WTC11 (cell line): ENCODE results near the gene ATG13. TPM values are rescaled to one million over a fixed set of nuclear protein-coding genes. Genes with fewer than 3 reads are reported as not detected.
A peak's percentile ranks its signal among the peaks of the same experiment; 100 is the strongest.

ENCODE experiments used
- ATAC-seq: fragments of 200-7000 bp; cut with Tn5 transposase; 2 replicates; pipeline ENCODE4 v1.10.0; 2021; ENCODE audit warnings: mild to moderate bottlenecking, moderate library complexity
- CTCF ChIA-PET: fragments of 300-600 bp; sonication (Branson Sonifier 250); formaldehyde crosslinking; loops from one replicate; lab custom pipeline; 2021; ENCODE audit warnings: antibody characterized with exemption; lab: Charles Lee
- POLR2A ChIA-PET: fragments of 350-600 bp; sonication (Branson Sonifier 250); formaldehyde crosslinking; loops from one replicate; lab custom pipeline; 2021; ENCODE audit warnings: antibody characterized with exemption; lab: Charles Lee
- DNase-seq: peaks from one replicate; pipeline ENCODE4 v3.0.0; 2021; ENCODE audit warnings: low spot score
- H3K27ac Mint-ChIP-seq: 2 replicates; pipeline ENCODE4 v1.8.0; 2021; ENCODE audit warnings: mixed read lengths
- H3K27me3 Mint-ChIP-seq: 2 replicates; pipeline ENCODE4 v1.8.0; 2021; ENCODE audit warnings: low read depth, mild to moderate bottlenecking, moderate library complexity, mixed read lengths
- H3K36me3 Mint-ChIP-seq: 2 replicates; pipeline ENCODE4 v1.8.0; 2021; ENCODE audit warnings: mixed read lengths
- H3K4me1 Mint-ChIP-seq: 2 replicates; pipeline ENCODE4 v1.8.0; 2022; ENCODE audit warnings: mixed read lengths
- H3K4me3 Mint-ChIP-seq: 2 replicates; pipeline ENCODE4 v1.8.0; 2021; ENCODE audit warnings: mild to moderate bottlenecking, moderate library complexity, mixed read lengths
- H3K9me3 Mint-ChIP-seq: 2 replicates; pipeline ENCODE4 v1.8.0; 2021; ENCODE audit warnings: mixed read lengths
- AFF4 ChIP-seq: sonication (generic); formaldehyde crosslinking; IDR thresholded peaks from 2 replicates; pipeline ENCODE4 v1.8.1; 2023; ENCODE audit warnings: mild to moderate bottlenecking, missing genetic modification reagents, borderline replicate concordance
- GRHL2 ChIP-seq: fragments of 250-450 bp; sonication (Bioruptor Pico); IDR thresholded peaks from 2 replicates; pipeline ENCODE4 v1.8.0; 2022; ENCODE audit warnings: mild to moderate bottlenecking, moderate library complexity; ENCODE audit not compliant: insufficient replicate concordance, severe bottlenecking
- JUN ChIP-seq: sonication (generic); formaldehyde crosslinking; IDR thresholded peaks from 2 replicates; pipeline ENCODE4 v1.8.0; 2023; ENCODE audit warnings: mild to moderate bottlenecking, missing genetic modification reagents
- NFE2L1 ChIP-seq: sonication (generic); formaldehyde crosslinking; IDR thresholded peaks from 2 replicates; pipeline ENCODE4 v1.8.1; 2023; ENCODE audit warnings: missing genetic modification reagents
- PRDM15 ChIP-seq: sonication (generic); formaldehyde crosslinking; IDR thresholded peaks from 2 replicates; pipeline ENCODE4 v1.8.0; 2022; ENCODE audit warnings: missing genetic modification reagents
- RELA ChIP-seq: sonication (generic); formaldehyde crosslinking; IDR thresholded peaks from 2 replicates; pipeline ENCODE4 v1.8.1; 2022; ENCODE audit warnings: missing genetic modification reagents, mild to moderate bottlenecking, borderline replicate concordance
- SMAD4 ChIP-seq: sonication (generic); formaldehyde crosslinking; IDR thresholded peaks from 2 replicates; pipeline ENCODE4 v1.8.0; 2022; ENCODE audit warnings: mild to moderate bottlenecking, missing genetic modification reagents
- SP1 ChIP-seq: sonication (generic); formaldehyde crosslinking; conservative IDR thresholded peaks from 2 replicates; pipeline ENCODE4 v1.8.1; 2022; ENCODE audit warnings: missing genetic modification reagents
- STAT6 ChIP-seq: sonication (generic); formaldehyde crosslinking; conservative IDR thresholded peaks from 2 replicates; pipeline ENCODE4 v1.8.1; 2023; ENCODE audit warnings: mild to moderate bottlenecking, low read depth, missing genetic modification reagents, moderate library complexity
- TCF7 ChIP-seq: sonication (generic); formaldehyde crosslinking; IDR thresholded peaks from 2 replicates; pipeline ENCODE4 v1.8.0; 2022; ENCODE audit warnings: mild to moderate bottlenecking, low read depth, missing genetic modification reagents, moderate library complexity
- ZNF263 ChIP-seq: sonication (generic); formaldehyde crosslinking; IDR thresholded peaks from 2 replicates; pipeline ENCODE4 v1.8.1; 2022; ENCODE audit warnings: low read depth, mild to moderate bottlenecking, moderate library complexity, missing genetic modification reagents
- total RNA-seq: library from RNA; stranded (reverse); gene quantifications from 3 replicates; pipeline ENCODE4 v1.2.3, GENCODE V29; 2021

ATG13 gene
- total RNA-seq, 1 experiment from 2014 or later, result 85.4 TPM

GRCh38 chr11:46673713-46674462 lies 56.5 kb downstream of the ATG13 start (continued):
- no peak for TF ChIP-seq RELA

- Mint-ChIP-seq H3K9me3 (no peaks in the 10 kb centered on the region), H3K4me1 (peaks cover 28% of the 10 kb centered on the region), H3K27ac (peak overlapping the region; percentile 98), H3K4me3 (peak overlapping the region; percentile 49), H3K36me3 (peaks cover 23% of the 10 kb centered on the region), H3K27me3 (no peaks in the 10 kb centered on the region)
- no peak for TF ChIP-seq ZNF263
- no peak for TF ChIP-seq TCF7 (CRISPR knock-in tag)
- no peak for TF ChIP-seq SP1 (CRISPR knock-in tag)
- no peak for TF ChIP-seq STAT6 (CRISPR knock-in tag)
- POLR2A ChIA-PET, result interaction anchor here (0.6 to 1.2 kb wide), 3 partner anchors 19 to 26 kb away, joined by 3 read pairs; partner anchors contain the start of genes ARHGAP1 and ZNF408
- DNase-seq, result peak; percentile 82
- CTCF ChIA-PET, result interaction anchor here (0.6 to 2.0 kb wide), 11 partner anchors 26 to 478 kb away, joined by 3 to 7 read pairs (median 3); partner anchors contain the start of genes ARHGAP1, ATG13, CHRM4 and ZNF408
- ATAC-seq, result peak; percentile 94
These were observed 57.3 kb downstream of the ATG13 start for GRCh38 chr11:46674463-46675287.

GRCh38 chr11:46675288-46675851 lies 58.0 kb downstream of the ATG13 start:
- Mint-ChIP-seq H3K27me3 (no peaks in the 10 kb centered on the region), H3K4me3 (no peak overlapping the region), H3K27ac (peak overlapping the region; percentile 98), H3K4me1 (peaks cover 28% of the 10 kb centered on the region), H3K36me3 (peaks cover 19% of the 10 kb centered on the region), H3K9me3 (no peaks in the 10 kb centered on the region)
- DNase-seq, result no peak
- TF ChIP-seq PRDM15 (CRISPR knock-in tag) (no peak), SMAD4 (CRISPR knock-in tag) (0 out of 2 replicates have a peak, but pooled peaks have one; percentile 22)
- ChIA-PET CTCF (interaction anchor here (0.6 to 2.0 kb wide), 9 partner anchors 25 to 478 kb away, joined by 3 to 7 read pairs (median 3); partner anchors contain the start of genes ARHGAP1, ATG13, CHRM4 and ZNF408), POLR2A (interaction anchor here (1.0 to 1.2 kb wide), 2 partner anchors 18 to 25 kb away, joined by 3 read pairs; partner anchors contain the start of genes ARHGAP1 and ZNF408)
- ATAC-seq, result no peak

GRCh38 chr11:46675949-46676348 lies 58.6 kb downstream of the ATG13 start:
- Mint-ChIP-seq H3K27ac (no peak overlapping the region), H3K27me3 (no peaks in the 10 kb centered on the region), H3K9me3 (no peaks in the 10 kb centered on the region), H3K4me3 (no peak overlapping the region), H3K36me3 (peaks cover 22% of the 10 kb centered on the region), H3K4me1 (peaks cover 28% of the 10 kb centered on the region)
- CTCF ChIA-PET, result no interaction called here
- POLR2A ChIA-PET, result no interaction called here
- ATAC-seq, result no peak
- no peak for DNase-seq
- TF ChIP-seq NFE2L1 (CRISPR knock-in tag), result no peak
- TF ChIP-seq JUN, result no peak
- TF ChIP-seq AFF4 (CRISPR knock-in tag), result no peak
- no peak for TF ChIP-seq GRHL2
- TF ChIP-seq PRDM15 (CRISPR knock-in tag), result no peak
